A673 (cell line): ENCODE measurements around the gene TENM3.

Experiments used
- EZH2 ChIP-seq: fragments of 200-600 bp; sonication (generic); IDR thresholded peaks from 2 replicates; pipeline ENCODE4 v1.6.1; 2017; ENCODE audit warnings: borderline replicate concordance, low read depth, mild to moderate bottlenecking, mixed read lengths, antibody characterized with exemption, low read length; ENCODE audit not compliant: poor library complexity, severe bottlenecking
- TF ChIP-seq, protein P1 (sequence below): fragments of 300-800, 200-600 bp; sonication (generic); conservative IDR thresholded peaks from 2 replicates; pipeline ENCODE4 v1.5.1; 2017; ENCODE audit warnings: low read depth, mild to moderate bottlenecking, antibody characterized with exemption, low read length, moderate library complexity, mixed read lengths

DNA sequence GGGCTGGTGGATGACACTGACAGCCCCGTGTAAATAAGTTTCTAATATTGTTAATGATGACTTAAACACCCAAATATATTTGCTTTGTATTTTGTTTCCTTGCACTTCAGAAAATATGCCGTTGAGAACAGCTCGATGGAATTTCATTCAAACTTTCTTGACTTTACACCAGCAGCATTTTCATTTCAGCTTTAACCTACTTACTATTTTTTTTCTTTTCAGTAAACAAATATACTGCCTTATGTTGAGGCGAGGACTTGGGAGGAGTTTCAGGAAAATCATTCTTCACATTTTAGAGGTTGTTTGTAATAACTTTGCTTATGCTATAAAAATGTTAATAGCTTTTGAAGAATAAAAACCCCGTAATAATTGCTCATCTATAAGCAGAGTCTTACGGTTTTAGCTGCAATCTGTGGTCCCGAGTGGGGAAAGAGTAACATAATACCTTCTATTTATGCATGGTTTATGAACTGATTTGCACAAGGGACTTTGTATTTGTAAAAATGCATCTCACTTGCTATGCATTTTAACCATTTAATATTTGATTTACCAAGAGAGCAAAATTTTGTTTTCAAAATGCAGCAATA is 14.1 kb upstream of the TENM3 start:
- TF ChIP-seq, protein P1, sequence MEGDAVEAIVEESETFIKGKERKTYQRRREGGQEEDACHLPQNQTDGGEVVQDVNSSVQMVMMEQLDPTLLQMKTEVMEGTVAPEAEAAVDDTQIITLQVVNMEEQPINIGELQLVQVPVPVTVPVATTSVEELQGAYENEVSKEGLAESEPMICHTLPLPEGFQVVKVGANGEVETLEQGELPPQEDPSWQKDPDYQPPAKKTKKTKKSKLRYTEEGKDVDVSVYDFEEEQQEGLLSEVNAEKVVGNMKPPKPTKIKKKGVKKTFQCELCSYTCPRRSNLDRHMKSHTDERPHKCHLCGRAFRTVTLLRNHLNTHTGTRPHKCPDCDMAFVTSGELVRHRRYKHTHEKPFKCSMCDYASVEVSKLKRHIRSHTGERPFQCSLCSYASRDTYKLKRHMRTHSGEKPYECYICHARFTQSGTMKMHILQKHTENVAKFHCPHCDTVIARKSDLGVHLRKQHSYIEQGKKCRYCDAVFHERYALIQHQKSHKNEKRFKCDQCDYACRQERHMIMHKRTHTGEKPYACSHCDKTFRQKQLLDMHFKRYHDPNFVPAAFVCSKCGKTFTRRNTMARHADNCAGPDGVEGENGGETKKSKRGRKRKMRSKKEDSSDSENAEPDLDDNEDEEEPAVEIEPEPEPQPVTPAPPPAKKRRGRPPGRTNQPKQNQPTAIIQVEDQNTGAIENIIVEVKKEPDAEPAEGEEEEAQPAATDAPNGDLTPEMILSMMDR: no peak
- no peak for TF ChIP-seq EZH2
